Measurements from ENCODE around the gene CDH4. TPM values are rescaled to one million over a fixed set of nuclear protein-coding genes. Genes with fewer than 3 reads are reported as not detected.

CDH4 gene
- total RNA-seq, 3 donors from 2014 or later (not counting 1 experiment from before 2014, with no cell fraction given): 0.18 TPM; not detected in 2

DNA sequence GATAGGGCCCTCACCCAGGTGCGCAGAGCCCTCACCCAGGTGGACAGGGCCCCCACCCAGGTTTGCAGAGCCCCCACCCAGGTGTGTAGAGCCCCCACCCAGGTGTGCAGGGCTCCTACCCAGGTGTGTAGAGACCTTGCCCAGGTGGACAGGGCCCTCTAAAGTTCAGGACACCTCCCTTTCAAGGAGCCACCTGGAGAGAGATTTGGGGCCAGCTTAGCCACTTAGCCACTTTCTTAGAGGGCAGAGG lies 533.4 kb downstream of the CDH4 start:
- H3K36me3 ChIP-seq (ENCODE audit: control insufficient read depth, insufficient read depth, low read length): no peaks in the 10 kb centered on the region
- H3K27me3 ChIP-seq (ENCODE audit: control insufficient read depth, insufficient read depth, low read length): no peaks in the 10 kb centered on the region
- H3K4me3 ChIP-seq (ENCODE audit: low read length): no peak overlapping the region
- no peak overlapping the region for H3K27ac ChIP-seq (ENCODE audit: low read length)
- H3K4me1 ChIP-seq (ENCODE audit: control insufficient read depth, insufficient read depth, low read length): no peaks in the 10 kb centered on the region
- DNase-seq: no peak
- Mint-ChIP-seq H3K27ac (no peak overlapping the region), H3K9me3 (peaks cover 3 to 8% of the 10 kb centered on the region in 2 donors), H3K36me3 (no peaks in the 10 kb centered on the region), H3K4me1 (no peaks in the 10 kb centered on the region), H3K4me3 (no peak overlapping the region), H3K27me3 (ENCODE audit: low read depth in 2 of 2) (peaks cover 0 to 8% of the 10 kb centered on the region in 2 donors)
- TF ChIP-seq, protein P1, sequence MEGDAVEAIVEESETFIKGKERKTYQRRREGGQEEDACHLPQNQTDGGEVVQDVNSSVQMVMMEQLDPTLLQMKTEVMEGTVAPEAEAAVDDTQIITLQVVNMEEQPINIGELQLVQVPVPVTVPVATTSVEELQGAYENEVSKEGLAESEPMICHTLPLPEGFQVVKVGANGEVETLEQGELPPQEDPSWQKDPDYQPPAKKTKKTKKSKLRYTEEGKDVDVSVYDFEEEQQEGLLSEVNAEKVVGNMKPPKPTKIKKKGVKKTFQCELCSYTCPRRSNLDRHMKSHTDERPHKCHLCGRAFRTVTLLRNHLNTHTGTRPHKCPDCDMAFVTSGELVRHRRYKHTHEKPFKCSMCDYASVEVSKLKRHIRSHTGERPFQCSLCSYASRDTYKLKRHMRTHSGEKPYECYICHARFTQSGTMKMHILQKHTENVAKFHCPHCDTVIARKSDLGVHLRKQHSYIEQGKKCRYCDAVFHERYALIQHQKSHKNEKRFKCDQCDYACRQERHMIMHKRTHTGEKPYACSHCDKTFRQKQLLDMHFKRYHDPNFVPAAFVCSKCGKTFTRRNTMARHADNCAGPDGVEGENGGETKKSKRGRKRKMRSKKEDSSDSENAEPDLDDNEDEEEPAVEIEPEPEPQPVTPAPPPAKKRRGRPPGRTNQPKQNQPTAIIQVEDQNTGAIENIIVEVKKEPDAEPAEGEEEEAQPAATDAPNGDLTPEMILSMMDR (IDR thresholded peaks at IDR 0.05): no peak
- intact Hi-C loops (cut with micrococcal nuclease): no loop called here
- H3K9me3 ChIP-seq (ENCODE audit: control insufficient read depth, insufficient read depth, low read length): peaks cover 8% of the 10 kb centered on the region
- 100% methylated on average over 1 of the region's 1 CpG for WGBS (ENCODE audit: insufficient coverage)
- no peak for ATAC-seq

DNA sequence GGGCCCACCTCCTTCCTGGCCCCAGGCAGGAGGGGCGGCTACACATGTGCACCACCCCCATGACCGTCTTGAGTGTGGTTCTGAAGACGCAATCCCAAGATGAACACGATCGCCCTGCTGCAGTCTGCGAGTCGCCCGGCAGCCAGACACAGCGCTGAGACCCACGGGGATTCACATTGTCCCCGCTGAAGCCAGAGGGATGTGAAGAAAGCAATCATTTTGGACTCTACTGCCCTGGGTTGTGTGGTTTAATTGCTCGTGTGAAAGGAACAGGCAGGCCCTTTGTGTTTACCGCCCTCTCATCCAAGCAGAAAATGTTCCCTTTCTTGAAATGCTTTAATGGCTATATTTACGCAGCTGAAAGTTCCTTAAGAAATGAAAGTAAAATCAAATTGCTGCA lies 534.2 kb downstream of the CDH4 start:
- no peak overlapping the region for H3K4me3 Mint-ChIP-seq
- WGBS (ENCODE audit: insufficient coverage): 92% methylated on average over 13 of the region's 14 CpGs
- H3K4me3 ChIP-seq (ENCODE audit: low read length): no peak overlapping the region
- H3K36me3 Mint-ChIP-seq: no peaks in the 10 kb centered on the region
- no peaks in the 10 kb centered on the region for H3K36me3 ChIP-seq (ENCODE audit: control insufficient read depth, insufficient read depth, low read length)
- H3K9me3 ChIP-seq (ENCODE audit: control insufficient read depth, insufficient read depth, low read length): peaks cover 8% of the 10 kb centered on the region
- ATAC-seq (no peak), DNase-seq (no peak)
- peaks cover 6 to 12% of the 10 kb centered on the region in 2 donors for H3K9me3 Mint-ChIP-seq
- no peaks in the 10 kb centered on the region for H3K27me3 ChIP-seq (ENCODE audit: control insufficient read depth, insufficient read depth, low read length)
- no peak overlapping the region for H3K27ac ChIP-seq (ENCODE audit: low read length)
- H3K27me3 Mint-ChIP-seq (ENCODE audit: low read depth in 2 of 2): peaks cover 0 to 10% of the 10 kb centered on the region in 2 donors
- no peak overlapping the region for H3K27ac Mint-ChIP-seq
- H3K4me1 Mint-ChIP-seq: no peaks in the 10 kb centered on the region
- TF ChIP-seq, protein P1 (IDR thresholded peaks at IDR 0.05): no peak
- intact Hi-C loops (cut with micrococcal nuclease): no loop called here
- no peaks in the 10 kb centered on the region for H3K4me1 ChIP-seq (ENCODE audit: control insufficient read depth, insufficient read depth, low read length)

DNA sequence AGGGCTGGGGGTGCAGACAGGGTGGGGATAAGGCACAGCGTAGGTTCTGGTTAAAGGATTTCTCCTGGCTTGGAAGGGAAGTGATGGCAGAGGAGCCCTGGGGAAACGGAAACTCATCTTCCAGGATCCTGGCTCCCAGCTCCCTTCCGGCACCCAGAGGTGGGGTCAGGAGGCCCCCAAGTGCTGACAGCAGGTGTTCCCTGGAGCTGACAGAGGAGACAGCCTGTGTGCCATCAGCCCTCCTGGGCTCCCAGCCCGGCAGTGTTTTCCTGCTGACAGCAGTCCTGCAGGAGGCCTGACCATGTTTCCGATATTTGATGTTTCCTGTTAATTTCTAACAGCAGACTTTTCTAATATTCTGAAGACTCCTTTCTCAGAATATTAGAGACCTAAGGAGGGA lies 536.3 kb downstream of the CDH4 start:
- intact Hi-C loops (cut with micrococcal nuclease): no loop called here
- Histone ChIP-seq H3K9me3 (ENCODE audit: control insufficient read depth, insufficient read depth, low read length) (peaks cover 8% of the 10 kb centered on the region), H3K4me3 (ENCODE audit: low read length) (no peak overlapping the region), H3K27ac (ENCODE audit: low read length) (no peak overlapping the region), H3K36me3 (ENCODE audit: control insufficient read depth, insufficient read depth, low read length) (no peaks in the 10 kb centered on the region), H3K4me1 (ENCODE audit: control insufficient read depth, insufficient read depth, low read length) (no peaks in the 10 kb centered on the region), H3K27me3 (ENCODE audit: control insufficient read depth, insufficient read depth, low read length) (no peaks in the 10 kb centered on the region)
- Mint-ChIP-seq H3K4me1 (no peaks in the 10 kb centered on the region), H3K36me3 (no peaks in the 10 kb centered on the region), H3K4me3 (no peak overlapping the region), H3K9me3 (peaks cover 6 to 13% of the 10 kb centered on the region in 2 donors), H3K27me3 (ENCODE audit: low read depth in 2 of 2) (peaks cover 0 to 8% of the 10 kb centered on the region in 2 donors), H3K27ac (no peak overlapping the region)
- TF ChIP-seq, protein P1 (IDR thresholded peaks at IDR 0.05): no peak
- 80% methylated on average over 5 of the region's 5 CpGs for WGBS (ENCODE audit: insufficient coverage)
- DNase-seq (no peak), ATAC-seq (no peak)

DNA sequence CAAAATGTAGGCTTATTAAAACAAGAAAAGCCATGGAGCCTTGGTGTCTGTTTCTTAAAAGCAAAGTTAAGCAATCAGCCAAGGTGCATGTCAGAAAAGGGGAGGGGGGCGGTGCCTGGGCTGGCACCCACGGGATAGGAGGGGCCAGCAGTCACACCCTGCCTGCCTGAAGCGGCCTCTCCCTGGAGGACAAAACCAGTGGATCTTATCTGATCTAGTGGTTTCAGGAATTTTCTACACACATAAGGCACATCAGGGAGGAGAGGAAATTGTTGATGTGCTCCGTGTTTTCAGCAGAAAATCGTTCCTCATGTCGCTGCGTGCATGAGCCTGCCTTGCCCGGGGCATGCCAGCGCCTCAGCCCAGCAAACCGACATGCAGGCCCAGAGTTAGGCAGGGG lies 537.3 kb downstream of the CDH4 start:
- WGBS (ENCODE audit: insufficient coverage): 79% methylated on average over 10 of the region's 10 CpGs
- Histone ChIP-seq H3K27ac (ENCODE audit: low read length) (no peak overlapping the region), H3K9me3 (ENCODE audit: control insufficient read depth, insufficient read depth, low read length) (peaks cover 8% of the 10 kb centered on the region), H3K27me3 (ENCODE audit: control insufficient read depth, insufficient read depth, low read length) (no peaks in the 10 kb centered on the region), H3K4me3 (ENCODE audit: low read length) (no peak overlapping the region), H3K4me1 (ENCODE audit: control insufficient read depth, insufficient read depth, low read length) (no peaks in the 10 kb centered on the region), H3K36me3 (ENCODE audit: control insufficient read depth, insufficient read depth, low read length) (no peaks in the 10 kb centered on the region)
- TF ChIP-seq, protein P1 (IDR thresholded peaks at IDR 0.05): no peak
- Mint-ChIP-seq H3K36me3 (no peaks in the 10 kb centered on the region), H3K4me1 (no peaks in the 10 kb centered on the region), H3K27ac (no peak overlapping the region), H3K4me3 (no peak overlapping the region), H3K27me3 (ENCODE audit: low read depth in 2 of 2) (peaks cover 0 to 8% of the 10 kb centered on the region in 2 donors), H3K9me3 (peaks cover 6 to 13% of the 10 kb centered on the region in 2 donors)
- ATAC-seq (no peak), DNase-seq (no peak)
- intact Hi-C loops (cut with micrococcal nuclease): no loop called here
